Measurements from ENCODE around the gene LIMS2.

GRCh38 chr2:127609031-127609751 is 66.1 kb downstream of the LIMS2 start:
- no peak for TF ChIP-seq CTCF (IDR thresholded peaks at IDR 0.05)
- no peak for TF ChIP-seq POLR2A (IDR thresholded peaks at IDR 0.05)

All from upper lobe of left lung (tissue), 4 donors.